Stimulated activated CD8-positive, alpha-beta memory T cell treated with anti-CD3 and anti-CD28 coated beads, Interleukin-15, amount 100 ng/mL, for 24 hours (primary cell): ENCODE measurements around the gene SORCS1.

ENCODE experiments used
- DNase-seq: peaks from one replicate; pipeline ENCODE4 v3.0.0-alpha.2; 2020; ENCODE audit warnings: low read depth

SORCS1 gene

DNA sequence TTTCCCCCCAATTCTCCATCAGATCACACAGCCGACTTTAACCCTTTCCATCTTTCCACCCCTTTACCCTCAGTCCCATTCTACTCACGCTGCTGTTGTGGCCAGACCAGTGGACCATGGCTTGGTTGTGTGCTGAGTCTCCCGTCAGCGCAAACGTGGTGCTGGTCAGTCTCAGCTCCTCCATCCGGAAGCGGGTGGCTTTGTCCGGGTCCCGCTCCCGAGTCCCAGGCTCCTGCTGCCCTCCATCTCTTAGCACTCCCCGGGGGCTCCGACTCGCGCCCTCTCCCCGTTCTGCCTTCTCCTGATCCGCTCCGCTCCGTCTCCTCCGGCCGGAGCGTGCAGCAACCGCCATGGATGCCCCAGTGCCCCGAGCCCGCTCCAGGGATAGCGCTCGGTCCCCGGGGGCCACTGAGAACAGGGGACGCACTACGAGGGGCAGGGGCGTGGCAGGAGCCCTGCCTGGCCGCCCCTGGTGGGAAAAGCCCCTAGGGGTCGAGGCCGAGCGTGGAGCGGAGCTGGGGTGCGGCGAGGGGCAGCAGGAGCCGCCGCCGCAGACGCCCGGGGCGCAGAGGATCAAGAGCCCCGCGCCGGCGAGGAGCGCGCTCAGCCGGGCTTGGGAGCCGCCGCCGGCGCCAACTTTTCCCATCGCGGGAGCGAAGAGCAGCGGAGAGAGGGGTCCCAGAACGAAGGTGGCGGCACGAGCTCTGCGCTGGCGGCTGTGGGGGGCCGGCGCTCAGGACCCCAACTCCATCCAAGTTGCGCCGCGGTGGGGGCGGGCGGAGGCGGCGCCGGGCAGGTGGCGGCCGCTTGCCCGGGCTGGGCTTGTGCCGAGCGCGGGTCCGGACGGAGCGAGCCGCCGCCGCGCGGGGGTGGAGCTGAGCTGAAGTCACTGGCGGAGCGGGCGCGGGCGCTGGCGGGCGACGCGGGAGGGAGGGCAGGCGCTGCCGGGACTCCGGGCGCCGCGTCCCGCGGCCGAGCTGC is at the start of gene SORCS1:
TSS of gene SORCS1 (minus strand) at position 826 of the 981 bp plus-strand sequence.
- DNase-seq, result no peak

DNA sequence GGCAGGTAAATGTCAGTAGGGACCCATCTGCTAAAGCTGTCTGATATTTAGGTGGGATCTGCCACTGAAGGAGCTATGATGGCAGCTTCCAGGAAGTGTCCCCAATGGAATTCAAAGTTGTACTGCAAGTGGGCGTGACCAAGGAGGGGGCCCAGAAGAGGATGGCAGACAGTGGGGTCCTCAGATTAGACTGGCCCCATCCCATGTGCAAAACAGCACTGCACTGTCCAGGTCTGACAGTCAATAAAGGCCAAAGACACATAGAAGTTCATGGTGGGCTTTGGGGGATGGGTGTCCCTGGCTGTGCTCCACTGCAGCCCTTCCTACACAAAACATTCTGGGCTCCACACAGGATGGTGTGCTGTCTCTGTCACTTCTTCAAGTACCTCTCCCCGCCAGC is 49.8 kb upstream of the SORCS1 start:
- DNase-seq, result no peak

DNA sequence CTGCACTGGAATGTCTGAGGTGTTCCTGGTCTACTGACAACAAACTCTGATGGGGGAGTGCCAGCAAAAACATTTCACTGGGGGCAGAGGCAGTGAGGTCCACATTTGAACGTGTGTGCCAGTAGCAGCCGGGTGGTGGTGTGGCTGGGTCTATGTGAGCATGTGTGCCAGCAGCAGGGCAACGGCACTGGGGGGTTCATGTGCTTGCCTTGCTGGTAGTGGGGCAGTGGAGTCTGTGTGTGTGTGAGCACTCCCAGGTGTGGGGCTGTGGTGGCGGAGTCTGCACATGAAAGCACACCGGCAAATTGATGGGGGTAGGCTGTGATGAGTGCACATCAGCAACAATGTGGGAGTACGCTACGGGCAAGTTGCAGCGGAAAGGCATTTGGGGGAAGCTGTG is 49.4 kb upstream of the SORCS1 start:
- no peak for DNase-seq

DNA sequence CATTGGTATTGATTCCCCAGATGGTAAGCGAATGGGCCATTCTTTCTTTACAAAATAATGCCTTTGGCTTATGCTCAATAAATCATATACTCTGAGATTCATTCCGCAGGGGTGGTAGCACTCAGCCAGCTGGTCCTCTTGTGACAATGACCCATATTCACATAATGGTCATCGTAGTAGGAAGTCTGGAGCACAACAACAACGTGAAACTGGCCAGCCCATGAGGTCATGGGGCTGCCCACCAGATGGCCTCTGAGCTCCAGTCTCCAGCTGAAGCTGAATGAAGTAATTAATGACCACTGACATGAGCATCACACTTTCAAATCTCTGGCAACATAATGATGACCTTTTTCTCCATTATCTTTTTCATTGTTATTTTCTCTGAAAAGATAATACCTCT is 42.3 kb upstream of the SORCS1 start:
- DNase-seq, result no peak

DNA sequence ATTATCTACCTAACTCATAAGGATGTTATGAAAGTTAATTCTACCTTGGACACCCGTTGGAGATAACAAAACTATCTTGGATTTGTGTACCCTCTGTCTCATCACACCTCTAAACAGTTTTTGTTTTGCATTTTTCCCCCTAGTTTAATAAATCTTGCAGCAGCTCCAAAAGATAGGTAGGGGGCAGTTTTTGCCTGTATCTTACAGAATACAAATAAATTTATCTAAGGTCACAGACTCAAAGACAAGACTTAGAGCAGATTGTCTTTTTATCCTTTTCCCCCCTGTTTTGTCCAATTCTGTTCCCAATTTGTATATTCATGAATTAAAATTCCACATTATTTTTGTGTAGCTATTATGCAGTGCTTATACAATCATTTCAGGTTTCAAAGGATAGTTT is 5.0 kb upstream of the SORCS1 start:
- no peak for DNase-seq

DNA sequence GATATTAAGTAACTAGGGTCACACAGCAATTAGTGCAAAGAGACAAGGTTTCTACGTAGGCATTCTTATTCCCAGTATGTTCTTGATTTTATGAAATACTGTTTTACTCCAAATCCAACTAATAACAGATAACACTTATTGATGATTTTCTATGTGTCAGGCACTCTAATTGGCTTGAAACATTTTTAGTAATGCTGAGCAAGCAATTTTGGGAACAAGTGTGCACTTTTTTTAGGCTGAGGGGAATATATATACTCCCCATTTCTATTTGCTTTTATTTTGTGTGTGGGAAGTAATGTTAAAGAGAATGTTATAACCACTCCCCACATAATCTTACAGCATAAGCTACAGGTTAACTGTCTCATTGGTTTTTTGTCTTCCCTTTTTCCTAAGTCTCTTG is 4.2 kb upstream of the SORCS1 start:
- no peak for DNase-seq

DNA sequence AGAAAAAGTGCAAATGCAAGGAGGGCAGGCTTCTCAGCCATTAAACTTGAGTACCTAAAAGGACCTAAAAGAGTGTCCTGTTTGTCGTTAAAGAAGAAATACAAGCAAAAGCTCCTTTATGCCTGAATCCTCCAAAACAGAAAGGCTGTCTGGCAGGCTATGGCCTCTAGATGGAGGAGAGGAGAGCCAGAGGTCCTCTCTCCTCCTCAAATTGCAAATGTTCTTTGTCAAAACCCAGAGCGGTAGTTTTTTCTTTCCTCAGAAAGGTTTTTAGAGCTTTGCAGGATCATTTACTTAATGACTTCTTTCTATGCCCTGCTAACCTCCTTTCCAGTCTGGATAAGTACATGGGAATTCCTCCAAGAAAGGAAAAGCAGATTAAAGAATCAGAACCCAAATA is 1.9 kb upstream of the SORCS1 start:
- DNase-seq, result no peak

DNA sequence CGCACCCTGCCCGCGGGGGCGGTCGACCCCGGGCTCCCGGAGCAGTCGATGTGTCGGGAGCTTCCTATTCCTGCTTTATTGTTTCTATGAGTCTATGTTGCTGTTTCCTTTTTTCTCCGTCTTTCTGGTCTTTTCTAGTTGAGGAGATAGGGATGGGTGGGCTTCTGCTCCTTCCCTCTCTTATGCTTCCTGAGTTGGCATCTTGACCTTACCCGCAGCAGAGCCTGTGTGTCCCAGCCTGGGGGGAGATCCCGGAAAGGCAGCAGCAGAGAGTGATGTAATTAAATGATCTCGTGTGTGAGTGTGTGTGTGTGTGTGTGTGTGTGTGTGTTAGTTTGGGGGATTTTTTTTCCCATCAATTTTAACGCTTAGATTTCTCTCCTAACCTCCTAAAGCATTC is 486 bp upstream of the SORCS1 start:
- DNase-seq, result no peak

DNA sequence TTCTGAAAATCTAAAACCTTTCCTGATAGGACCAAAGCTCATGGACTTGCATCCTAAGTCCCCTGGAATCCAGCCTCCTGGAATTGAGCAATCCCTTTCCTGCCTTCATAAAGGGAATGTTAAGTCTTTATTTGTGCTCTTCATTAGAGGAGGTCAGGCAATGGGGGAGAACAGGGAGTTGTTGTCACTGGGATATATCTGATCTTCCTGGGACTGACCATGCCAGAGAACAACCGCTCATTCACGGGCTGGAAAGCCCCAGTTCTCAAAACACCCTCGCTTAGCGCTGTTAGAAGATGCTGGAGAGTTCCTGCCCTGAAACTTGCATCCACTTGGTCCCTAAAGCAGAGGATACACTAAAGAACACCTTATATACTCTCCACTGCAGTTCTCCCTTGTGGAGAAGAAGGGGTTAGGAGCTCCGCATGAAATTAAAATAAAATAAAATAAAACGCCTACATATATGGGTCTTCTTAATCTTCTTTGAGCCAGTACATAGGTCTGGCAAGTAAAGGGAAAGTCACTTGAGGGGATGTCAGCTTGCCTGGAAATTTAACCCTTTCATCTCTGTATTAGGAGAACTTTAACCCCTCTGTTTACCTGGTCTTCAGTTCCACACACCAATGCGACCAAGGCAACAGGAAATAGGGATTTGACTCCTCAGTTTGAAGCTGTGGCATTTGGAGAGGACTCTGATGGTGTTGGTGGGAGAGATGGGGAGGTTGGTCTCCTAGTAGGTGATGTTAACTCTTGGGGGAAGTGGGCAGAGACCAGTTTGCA is 1.2 kb downstream of the SORCS1 start:
- DNase-seq, result no peak

DNA sequence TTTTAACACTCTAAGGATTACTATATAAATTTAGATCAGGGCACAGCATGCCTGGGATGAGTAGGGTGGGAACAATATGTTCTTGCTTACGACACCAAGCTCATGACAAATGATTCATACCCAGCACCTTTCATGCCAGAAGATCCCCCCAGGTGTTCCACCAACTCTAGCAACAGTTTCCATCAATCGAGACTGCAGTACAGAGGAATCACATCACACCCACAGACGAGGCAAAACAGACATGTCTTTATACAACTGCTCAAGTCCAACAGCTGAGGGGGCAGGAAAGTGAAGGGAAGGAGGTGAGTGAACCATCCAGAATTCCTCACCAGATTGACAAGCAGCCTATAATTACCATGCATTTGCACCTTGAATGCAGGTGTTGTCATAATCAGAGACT is 3.6 kb downstream of the SORCS1 start:
- no peak for DNase-seq

DNA sequence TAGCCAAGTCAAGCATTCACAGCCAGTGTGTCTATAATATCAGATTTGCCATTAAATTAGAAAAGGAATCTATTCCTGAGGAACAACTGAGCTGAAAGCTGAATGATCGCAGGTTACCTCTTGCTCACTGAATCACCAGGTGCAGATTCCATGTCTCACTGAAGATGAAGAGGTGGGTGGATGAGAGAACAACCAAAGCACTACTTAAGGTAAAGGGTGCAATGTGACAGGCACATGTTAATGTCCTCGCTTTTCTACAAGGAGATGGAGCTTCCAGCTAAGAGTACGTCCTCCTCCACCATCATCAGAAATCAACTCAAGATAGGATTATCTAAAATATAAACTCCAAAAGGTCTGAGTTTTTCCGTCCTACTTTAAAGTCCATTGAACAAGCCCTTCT is 4.6 kb downstream of the SORCS1 start:
- no peak for DNase-seq

DNA sequence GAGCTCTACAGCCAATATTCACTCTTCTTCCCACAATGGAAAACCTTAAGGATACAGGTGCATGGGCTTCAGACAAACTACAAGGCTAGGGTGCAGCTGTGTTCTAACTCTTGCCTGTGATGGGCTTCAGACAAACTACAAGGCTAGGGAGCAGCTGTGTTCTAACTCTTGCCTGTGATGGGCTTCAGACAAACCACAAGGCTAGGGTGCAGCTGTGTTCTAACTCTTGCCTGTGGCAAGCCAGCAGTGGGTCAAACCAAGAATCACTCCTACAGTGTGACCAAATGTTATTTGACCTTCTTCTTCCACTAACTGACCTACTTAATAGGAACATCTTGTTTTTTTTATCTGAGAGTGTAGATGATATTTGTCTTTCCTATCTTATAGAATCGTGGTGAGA is 7.4 kb downstream of the SORCS1 start:
- no peak for DNase-seq

DNA sequence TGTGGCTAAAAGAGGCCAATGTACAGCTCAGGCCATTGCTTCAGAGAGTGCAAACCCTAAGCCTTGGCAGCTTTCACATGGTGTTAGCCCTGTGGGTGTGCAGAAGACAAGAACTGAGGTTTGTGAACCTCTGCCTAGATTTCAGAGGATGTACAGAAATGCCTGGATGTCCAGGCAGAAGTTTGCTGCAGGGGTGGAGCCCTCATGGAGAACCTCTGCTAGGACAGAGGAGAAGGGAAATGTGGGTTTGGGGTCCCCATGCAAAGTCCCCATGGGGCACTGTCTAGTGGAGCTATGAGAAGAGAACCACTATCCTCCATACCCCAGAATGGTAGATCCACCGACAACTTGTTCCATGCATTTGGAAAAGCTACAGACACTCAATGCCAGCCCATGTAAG is 12.4 kb downstream of the SORCS1 start:
- DNase-seq, result no peak

DNA sequence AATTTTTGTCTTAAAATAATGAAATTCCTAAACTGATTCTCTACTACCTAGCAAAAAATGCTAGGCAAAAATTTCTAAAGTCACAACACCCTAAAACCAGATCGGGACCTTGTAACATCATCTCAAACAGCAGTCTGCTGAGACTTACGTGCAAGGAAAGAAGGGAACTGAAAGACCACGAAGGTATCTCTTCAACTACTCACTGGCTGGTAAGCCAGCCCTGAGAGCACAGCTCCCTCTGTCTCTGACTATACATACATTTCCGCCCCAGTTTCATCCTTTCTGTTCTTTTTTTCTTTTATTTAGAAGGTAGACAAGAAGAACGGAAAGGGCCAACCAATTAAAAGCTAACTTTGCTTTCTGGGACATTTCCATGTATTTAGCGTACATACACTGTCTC is 15.6 kb downstream of the SORCS1 start:
- no peak for DNase-seq

DNA sequence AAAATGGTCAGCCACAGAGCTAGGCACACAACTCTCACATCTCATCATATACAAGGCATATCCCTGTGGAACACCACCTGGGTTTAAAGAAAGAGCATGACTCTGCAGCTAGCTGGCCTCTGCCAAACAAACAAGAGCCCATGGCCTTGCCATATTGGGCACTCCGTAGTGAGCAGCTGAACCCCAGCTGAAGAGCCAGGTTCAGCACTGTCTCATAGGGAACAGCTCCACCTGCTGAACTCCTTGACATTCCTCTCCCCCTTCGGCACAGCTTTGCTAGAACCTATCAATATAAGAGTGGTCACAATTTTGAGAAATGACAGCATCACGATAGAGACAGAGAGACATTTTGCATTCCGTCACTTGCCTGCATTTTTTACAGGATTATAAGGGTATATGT is 20.0 kb downstream of the SORCS1 start:
- DNase-seq, result no peak

DNA sequence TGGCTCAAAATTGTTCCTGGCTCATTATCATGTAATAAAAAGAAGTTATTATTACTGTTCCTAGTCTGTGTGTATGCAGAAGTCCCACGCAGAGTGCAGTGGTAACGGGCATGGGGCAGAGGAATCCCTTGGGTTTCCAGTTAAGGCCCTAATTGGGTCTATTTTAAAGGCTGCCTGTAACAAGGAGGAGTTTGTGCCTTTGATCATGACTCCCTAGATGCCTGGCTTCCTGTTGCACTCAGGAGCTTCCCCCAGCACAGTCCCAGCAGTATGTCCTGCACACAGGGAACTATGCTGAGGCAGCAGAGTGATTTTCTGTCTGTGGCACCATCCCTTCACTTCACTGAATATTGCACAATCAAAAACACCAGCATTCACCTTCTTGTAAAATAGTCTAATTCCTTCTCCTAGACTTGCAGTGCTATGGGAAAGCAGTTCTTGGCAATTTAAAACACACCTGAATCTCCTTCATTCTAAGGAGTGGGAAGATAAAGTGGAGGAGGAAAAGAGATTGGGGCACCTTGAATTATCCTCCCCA is 22.9 kb downstream of the SORCS1 start:
- DNase-seq, result no peak

DNA sequence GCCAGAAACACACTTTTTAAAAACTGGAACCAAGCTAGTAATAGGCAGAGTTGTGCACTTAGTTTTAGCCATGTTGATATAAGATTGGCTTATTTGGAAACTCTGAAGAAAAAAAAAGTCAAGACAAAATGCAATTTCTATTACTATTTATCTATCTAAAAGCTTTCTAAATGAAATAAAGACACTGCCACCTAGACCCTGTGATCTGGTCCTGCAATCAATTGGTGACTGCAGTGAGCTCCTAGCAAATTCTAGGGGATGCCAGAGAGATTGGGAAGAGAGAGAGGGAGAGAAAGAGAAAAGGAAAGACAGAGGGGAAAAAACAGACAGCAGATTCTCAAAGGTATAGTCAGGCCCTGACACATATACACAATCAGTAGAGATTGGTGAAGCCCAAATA is 25.3 kb downstream of the SORCS1 start:
- no peak for DNase-seq

DNA sequence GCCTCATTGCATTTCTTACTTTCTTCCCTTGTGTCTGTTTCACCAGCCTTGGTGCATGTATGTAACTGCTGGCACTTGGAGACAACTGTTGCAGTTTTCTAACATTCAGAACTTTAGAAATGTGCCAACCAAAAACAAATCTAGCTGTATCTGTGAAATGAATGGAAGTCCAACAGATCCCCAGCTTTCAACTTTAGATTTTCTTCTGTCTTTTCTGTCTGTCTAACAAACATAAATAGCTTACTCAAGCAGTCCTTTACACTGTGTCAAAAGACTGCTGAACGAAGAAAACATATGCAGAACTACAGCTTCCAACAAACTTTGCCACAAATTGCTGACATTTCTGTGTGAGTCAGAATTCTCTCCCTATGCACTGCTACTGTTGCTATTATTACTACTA is 30.9 kb downstream of the SORCS1 start:
- no peak for DNase-seq

DNA sequence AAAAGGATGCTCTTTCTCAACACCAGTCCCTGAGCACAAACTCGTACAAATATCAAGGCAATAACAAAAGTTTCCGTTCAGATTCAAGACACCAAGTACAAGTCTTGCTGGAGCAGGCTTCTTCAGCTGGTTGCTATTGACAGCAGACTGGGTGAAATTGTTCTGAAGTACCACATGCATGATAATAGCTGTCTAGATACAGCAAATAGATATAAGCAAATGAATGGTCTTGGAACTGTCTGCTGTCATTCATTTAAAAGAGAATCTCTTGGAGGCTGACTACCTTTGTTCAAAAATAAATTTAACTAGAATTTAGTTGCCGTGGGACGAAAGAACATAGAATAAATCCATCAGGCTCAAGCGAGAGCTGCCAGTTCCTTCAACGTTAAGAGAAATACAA is 35.5 kb downstream of the SORCS1 start:
- DNase-seq, result no peak

DNA sequence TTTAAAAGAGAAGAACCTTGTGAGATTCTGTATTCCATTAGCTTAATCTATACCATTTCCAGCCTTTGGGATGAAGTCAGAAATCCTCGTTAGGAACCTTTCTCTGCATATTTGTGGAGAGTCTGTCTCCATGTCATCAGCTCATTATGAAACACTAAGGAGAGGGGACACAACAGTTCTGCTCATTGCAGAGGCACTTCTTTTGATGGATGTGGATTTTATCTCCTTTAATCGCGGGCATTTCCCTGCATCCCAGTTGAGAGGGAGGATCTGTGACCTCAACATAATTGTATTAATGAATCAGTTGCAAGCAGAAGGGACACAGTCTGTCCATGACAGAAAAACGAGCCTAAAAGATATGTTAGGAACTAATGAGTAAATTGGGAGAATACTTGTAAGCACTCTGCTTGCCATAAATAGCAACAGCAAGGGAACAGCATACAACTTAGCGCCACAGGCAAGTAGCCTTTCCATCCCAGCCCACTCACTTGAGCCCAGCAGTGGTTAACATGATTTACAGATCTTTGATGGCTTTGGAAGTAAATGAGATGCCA is 37.9 kb downstream of the SORCS1 start:
- DNase-seq, result no peak

DNA sequence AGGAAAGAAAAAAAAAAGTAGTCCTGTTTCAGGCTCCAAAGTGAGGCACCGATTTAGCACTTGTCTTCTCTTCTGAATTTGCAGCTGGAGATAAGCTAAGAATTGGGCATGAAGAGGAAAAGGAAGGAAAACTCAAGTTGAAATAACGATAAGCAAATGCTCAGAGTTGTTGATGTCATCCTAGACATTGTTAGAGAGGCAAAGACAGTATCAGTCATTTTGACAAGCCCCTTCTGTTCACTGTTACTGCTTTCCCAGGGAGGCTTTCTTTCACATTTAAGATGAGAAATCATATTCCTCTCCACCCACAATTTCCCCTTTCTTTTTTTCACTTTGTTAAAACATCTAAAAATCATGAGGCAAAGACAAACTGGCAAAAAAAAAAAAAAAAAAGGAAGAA is 41.8 kb downstream of the SORCS1 start:
- no peak for DNase-seq

DNA sequence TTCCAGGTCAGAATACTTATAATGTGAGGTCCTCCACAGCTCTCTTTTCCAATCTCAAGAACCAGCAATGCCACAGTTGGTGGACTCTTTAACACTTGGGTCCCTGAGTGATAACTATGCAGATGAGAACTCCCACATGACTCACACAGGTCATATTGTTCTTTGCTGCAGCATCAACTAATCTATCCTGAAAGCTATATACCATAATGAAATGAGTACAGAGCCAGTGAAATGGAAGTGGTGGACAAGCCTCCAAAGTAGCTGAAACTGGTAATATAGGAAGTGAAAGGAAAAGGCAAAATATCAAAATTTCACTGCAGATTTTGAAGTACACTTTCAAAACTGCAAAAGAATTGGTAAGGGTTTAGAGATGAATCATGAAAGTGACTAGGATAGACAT is 45.6 kb downstream of the SORCS1 start:
- no peak for DNase-seq
